Loucy (cell line): ENCODE measurements around the gene P4HA1.

Source experiments
- CTCF ChIP-seq: fragments of 200-600 bp; sonication (generic); conservative IDR thresholded peaks from 2 replicates; pipeline ENCODE4 v1.5.1; 2014; ENCODE audit warnings: mild to moderate bottlenecking, antibody characterized with exemption, low read length
- EZH2phosphoT487 ChIP-seq: fragments of 200-600 bp; IDR thresholded peaks from 2 replicates; pipeline ENCODE4 v1.6.1; 2018; ENCODE audit warnings: antibody characterized with exemption, mild to moderate bottlenecking, moderate library complexity, borderline replicate concordance

GRCh38 chr10:73003822-73004221 is 92.8 kb downstream of the P4HA1 start:
- TF ChIP-seq CTCF (no peak), EZH2phosphoT487 (no peak)
